Keratinocyte (primary cell): Measurements from ENCODE around the gene PRSS23. TPM values are rescaled to one million over a fixed set of nuclear protein-coding genes. Genes with fewer than 3 reads are reported as not detected.

Experiments used
- DNase-seq: peaks from one replicate; pipeline ENCODE4 v3.0.0-alpha.2; 2011; ENCODE audit warnings: low read depth, missing footprints, low spot score
- FAIRE-seq: peaks from 2 replicates; lab custom pipeline; 2011; peaks lifted over from hg19 to GRCh38; lab: Jason Lieb, UNC
- H2AFZ ChIP-seq: 2 replicates; pipeline ENCODE4 v1.6.0; 2012; ENCODE audit warnings: low read length, control low read depth, inconsistent platforms; ENCODE audit not compliant: control insufficient read depth
- H3K27ac ChIP-seq: 2 replicates; pipeline ENCODE4 v1.5.1; 2011; ENCODE audit warnings: low read length; ENCODE audit not compliant: control insufficient read depth, insufficient read depth
- H3K27me3 ChIP-seq: 3 replicates; pipeline ENCODE4 v1.6.0; 2011; ENCODE audit warnings: low read length; ENCODE audit not compliant: control insufficient read depth, insufficient read depth; ENCODE audit errors: extremely low read depth
- H3K36me3 ChIP-seq, 2 experiments: 2 replicates in 1 of 2; 3 replicates in 1 of 2; pipeline ENCODE4 v1.5.1; 2011; ENCODE audit warnings: low read length in 2 of 2, mild to moderate bottlenecking in 1 of 2; ENCODE audit not compliant: control insufficient read depth in 2 of 2, insufficient read depth in 2 of 2; ENCODE audit errors: extremely low read depth in 1 of 2
- H3K4me1 ChIP-seq: 3 replicates; pipeline ENCODE4 v1.5.1; 2011; ENCODE audit warnings: low read length; ENCODE audit not compliant: control insufficient read depth, insufficient read depth; ENCODE audit errors: extremely low read depth
- H3K4me2 ChIP-seq: 3 replicates; pipeline ENCODE4 v1.6.0; 2011; ENCODE audit warnings: low read depth, low read length; ENCODE audit not compliant: control insufficient read depth, insufficient read depth; ENCODE audit errors: extremely low read depth
- H3K4me3 ChIP-seq, 3 experiments: fragments of 200-600 bp in 1 of 3; sonication (generic) in 1 of 3; 2 replicates in 2 of 3; 3 replicates in 1 of 3; pipeline ENCODE4 v1.5.1; 2011 to 2016; ENCODE audit warnings: low read length in 3 of 3, mild to moderate bottlenecking in 3 of 3, control low read depth in 2 of 3, inconsistent platforms in 1 of 3, low read depth in 1 of 3, mixed read lengths in 1 of 3, mixed run types in 1 of 3, moderate library complexity in 1 of 3; ENCODE audit not compliant: control insufficient read depth in 2 of 3, insufficient read depth in 2 of 3; ENCODE audit errors: extremely low read depth in 1 of 3
- H3K79me2 ChIP-seq: 2 replicates; pipeline ENCODE4 v1.6.0; 2012; ENCODE audit warnings: low read length; ENCODE audit not compliant: control insufficient read depth, insufficient read depth
- H3K9ac ChIP-seq: 3 replicates; pipeline ENCODE4 v1.6.0; 2011; ENCODE audit warnings: low read length; ENCODE audit not compliant: control insufficient read depth, insufficient read depth; ENCODE audit errors: extremely low read depth
- H3K9me1 ChIP-seq: 3 replicates; pipeline ENCODE4 v1.6.0; 2011; ENCODE audit warnings: low read length; ENCODE audit not compliant: control insufficient read depth, insufficient read depth; ENCODE audit errors: extremely low read depth
- H3K9me3 ChIP-seq: 2 replicates; pipeline ENCODE4 v1.5.1; 2012; ENCODE audit warnings: low read depth, low read length; ENCODE audit not compliant: control insufficient read depth
- H4K20me1 ChIP-seq: 3 replicates; pipeline ENCODE4 v1.6.0; 2011; ENCODE audit warnings: low read length; ENCODE audit not compliant: control insufficient read depth, insufficient read depth; ENCODE audit errors: extremely low read depth
- CTCF ChIP-seq, 3 experiments: IDR thresholded peaks in 1 of 3; conservative IDR thresholded peaks in 1 of 3; optimal IDR thresholded peaks in 1 of 3; 2 replicates in 2 of 3; 3 replicates in 1 of 3; pipeline versions ENCODE3 to v1.5.1; 2011; ENCODE audit warnings: low read length in 3 of 3, mild to moderate bottlenecking in 3 of 3, moderate library complexity in 2 of 3, control low read depth in 1 of 3, inconsistent platforms in 1 of 3; ENCODE audit not compliant: insufficient read depth in 2 of 3; ENCODE audit errors: extremely low read depth in 1 of 3
- EZH2 ChIP-seq: IDR thresholded peaks from one replicate; pipeline ENCODE4 v1.6.1; 2012; ENCODE audit warnings: inconsistent platforms, mild to moderate bottlenecking, low read length, moderate library complexity
- dilution Hi-C: fragments of 300-500 bp; cut with MboI; formaldehyde crosslinking; loops from one replicate; pipeline ENCODE4 v1.7.0; 2020; ENCODE audit warnings: low sequenced_read_pairs; ENCODE audit not compliant: extremely low pct_ligation_motif_present
- polyA minus RNA-seq, 3 experiments: library from RNA; depleted of rRNA, polyadenylated mRNA; stranded (reverse); fragments of >200 nt; gene quantifications; 1 replicate in 1 of 3; 2 replicates in 1 of 3; 3 replicates in 1 of 3; pipeline ENCODE4 v1.2.3, GENCODE V29; 2011
- polyA plus RNA-seq, 5 experiments: library from polyadenylated mRNA; depleted of rRNA in 3 of 5; stranded (reverse) in 3 of 5; stranded (forward) in 1 of 5; unstranded in 1 of 5; fragments of >200 nt; gene quantifications; 1 replicate in 1 of 5; 2 replicates in 3 of 5; 3 replicates in 1 of 5; pipeline versions ENCODE4 v1.2.1 to v1.2.3, GENCODE V29; 2011 to 2012; ENCODE audit warnings: missing spikeins in 2 of 5, low read depth in 1 of 5, low replicate concordance in 1 of 5

PRSS23 gene
- polyA plus RNA-seq: 126 to 168 TPM (median 143 TPM) in 3 replicates
- polyA plus RNA-seq (2011; ENCODE audit: low read depth): 61.9 TPM
- polyA plus RNA-seq (2011; cell fraction: cytosol; rRNA removed): 77.7 and 94.8 TPM in 2 replicates
- 145 and 184 TPM in 2 replicates for polyA plus RNA-seq (2011; cell fraction: nucleus; rRNA removed)
- polyA plus RNA-seq (2012; ENCODE audit: low replicate concordance): 112 and 148 TPM in 2 replicates
- 143 to 157 TPM (median 154 TPM) in 3 replicates for polyA minus RNA-seq
- 114 TPM for polyA minus RNA-seq (2011; cell fraction: cytosol; rRNA and poly(A)+ RNA removed)
- polyA minus RNA-seq (2011; cell fraction: nucleus; rRNA and poly(A)+ RNA removed): 89.4 and 205 TPM in 2 replicates

GRCh38 chr11:86800076-86800959 lies at the start of gene PRSS23:
PRSS23 (plus strand) TSS chr11:86800542; CDS start chr11:86807644, 7,102 bp downstream.
- Histone ChIP-seq H3K4me1 (peaks cover 38% of the 10 kb centered on the region), H3K27me3 (no peaks in the 10 kb centered on the region), H4K20me1 (no peaks in the 10 kb centered on the region), H3K4me2 (peak within 1 kb of the TSS; percentile 79), H3K4me3 (peak within 1 kb of the TSS; percentile 77 to 82 (median 78)), H3K36me3 (peaks cover 3 to 7% of the 10 kb centered on the region in 2 experiments), H3K9me1 (no peaks in the 10 kb centered on the region), H3K9ac (peak within 1 kb of the TSS; percentile 84), H2AFZ (peak within 1 kb of the TSS; percentile 45), H3K9me3 (no peaks in the 10 kb centered on the region), H3K27ac (peak within 1 kb of the TSS; percentile 75), H3K79me2 (peaks cover 42% of the 10 kb centered on the region)
- no peak for TF ChIP-seq CTCF (optimal IDR thresholded peaks at IDR 0.05 in 1 of 3, IDR thresholded peaks at IDR 0.05 in 1 of 3, conservative IDR thresholded peaks at IDR 0.05 in 1 of 3; ENCODE audit: extremely low read depth in 1 of 3, insufficient read depth in 2 of 3, low read length in 3 of 3)
- no peak for TF ChIP-seq EZH2
- FAIRE-seq (no peak), DNase-seq (no peak)
- dilution Hi-C loops: no loop called here

GRCh38 chr11:86753459-86753858 lies 46.9 kb upstream of the PRSS23 start:
- no peaks in the 10 kb centered on the region for H3K27me3 ChIP-seq
- H3K4me1 ChIP-seq: no peaks in the 10 kb centered on the region
- H3K9ac ChIP-seq: no peak overlapping the region
- H3K27ac ChIP-seq: no peak overlapping the region
- no peaks in the 10 kb centered on the region for H3K36me3 ChIP-seq
- H4K20me1 ChIP-seq: no peaks in the 10 kb centered on the region
- dilution Hi-C loops: no loop called here
- FAIRE-seq: no peak
- H3K4me3 ChIP-seq: no peak overlapping the region
- no peak overlapping the region for H3K4me2 ChIP-seq
- no peaks in the 10 kb centered on the region for H3K9me1 ChIP-seq
- no peaks in the 10 kb centered on the region for H3K9me3 ChIP-seq
- DNase-seq: no peak
- TF ChIP-seq CTCF (optimal IDR thresholded peaks at IDR 0.05 in 1 of 3, IDR thresholded peaks at IDR 0.05 in 1 of 3, conservative IDR thresholded peaks at IDR 0.05 in 1 of 3; ENCODE audit: extremely low read depth in 1 of 3, insufficient read depth in 2 of 3, low read length in 3 of 3) (no peak), EZH2 (no peak)
- no peaks in the 10 kb centered on the region for H3K79me2 ChIP-seq
- H2AFZ ChIP-seq: no peak overlapping the region
